Astrocyte (in vitro differentiated cells and primary cell): ENCODE measurements around the gene OGT.
"Not testable (repeated sequence)": the region's sequence is repeated elsewhere in the genome, so short reads cannot be mapped to it uniquely, and the experiment has no call there.

Experiments used
- CTCF ChIP-seq: IDR thresholded peaks from 2 replicates; pipeline ENCODE4 v1.5.1; 2011; ENCODE audit warnings: low read depth, mild to moderate bottlenecking, inconsistent platforms, low read length, moderate library complexity; ENCODE audit not compliant: insufficient read depth
- EZH2 ChIP-seq: IDR thresholded peaks from 2 replicates; pipeline ENCODE4 v1.6.1; 2012; ENCODE audit warnings: mild to moderate bottlenecking, low read length, inconsistent platforms; ENCODE audit not compliant: insufficient read depth

- not testable (repeated sequence) for TF ChIP-seq CTCF, EZH2
Observed at GRCh38 chrX:71502080-71502479, 30.8 kb upstream of the OGT start.
